GM18502 (cell line): ENCODE results near the gene ZNF605.
"Not testable (repeated sequence)": the region's sequence is repeated elsewhere in the genome, so short reads cannot be mapped to it uniquely, and the experiment has no call there.

ENCODE experiments used
- ATAC-seq: cut with Tn5 transposase; IDR thresholded peaks from one replicate; pipeline ENCODE4 v1.9.1; 2021; ENCODE audit warnings: mild to moderate bottlenecking; ENCODE audit not compliant: unreplicated experiment, poor library complexity

ZNF605 gene

DNA sequence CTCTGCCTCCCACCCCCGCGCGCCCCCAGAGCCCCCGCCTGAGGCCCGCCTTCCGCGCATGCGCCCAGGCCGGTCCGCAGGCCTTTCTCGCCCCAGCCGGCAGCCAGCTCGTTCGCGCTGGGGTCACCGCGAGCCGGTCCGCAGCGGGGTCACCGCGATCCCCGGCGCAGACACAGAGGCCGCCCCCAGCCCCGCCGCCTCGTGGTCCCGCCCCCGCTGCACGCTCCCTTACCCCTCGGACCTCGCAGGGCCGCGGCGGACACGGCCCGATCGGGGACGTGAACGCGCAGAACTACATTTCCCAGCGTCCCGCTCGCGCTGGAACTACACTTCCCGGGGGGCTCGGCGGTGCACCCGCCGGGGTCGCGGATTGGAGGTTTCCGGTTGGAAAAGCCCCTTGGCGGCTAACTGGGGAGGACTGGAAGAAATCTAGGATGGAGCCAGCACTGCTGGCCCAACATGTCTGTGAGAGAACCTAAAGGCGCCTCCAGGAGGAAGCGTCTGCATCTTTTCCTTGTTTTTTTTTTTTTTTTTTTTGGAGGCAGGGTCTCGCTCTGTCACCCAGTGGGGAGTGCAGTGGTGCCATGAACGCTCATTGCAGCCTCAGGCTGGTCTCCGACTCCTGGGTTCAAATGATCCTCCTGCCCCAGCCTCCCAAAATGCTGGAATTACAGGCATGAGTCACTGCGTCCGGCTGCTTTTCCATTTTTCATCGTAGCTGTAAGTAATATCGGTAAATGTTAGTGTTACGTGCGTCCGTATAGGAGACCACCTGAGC, at the start of gene ZNF605:
Gene ZNF605, minus strand, starts transcription at position 296 of the 778 bp plus-strand sequence. CDS start 10,671 bp downstream, outside the sequence.
- ATAC-seq: peak; percentile 97

DNA sequence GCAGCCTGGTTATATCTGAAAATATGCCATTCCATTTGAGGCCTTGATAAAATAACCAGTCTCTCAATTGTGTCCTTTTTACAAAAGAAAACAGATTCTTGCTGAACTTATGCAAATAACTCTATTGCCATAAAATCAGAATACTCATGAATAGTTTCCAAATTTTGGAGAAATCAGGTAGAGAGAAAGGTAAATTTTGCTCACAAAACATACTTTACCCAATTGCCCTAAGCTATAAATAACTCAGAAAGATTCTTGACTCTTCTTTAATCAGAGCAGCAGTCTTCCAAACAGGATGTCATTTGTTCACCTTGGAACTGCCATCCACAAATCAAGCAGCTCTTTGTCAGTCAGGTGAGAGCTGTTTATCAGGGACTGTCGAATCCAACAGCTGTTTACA, 42.6 kb upstream of the ZNF605 start:
- ATAC-seq: no peak

DNA sequence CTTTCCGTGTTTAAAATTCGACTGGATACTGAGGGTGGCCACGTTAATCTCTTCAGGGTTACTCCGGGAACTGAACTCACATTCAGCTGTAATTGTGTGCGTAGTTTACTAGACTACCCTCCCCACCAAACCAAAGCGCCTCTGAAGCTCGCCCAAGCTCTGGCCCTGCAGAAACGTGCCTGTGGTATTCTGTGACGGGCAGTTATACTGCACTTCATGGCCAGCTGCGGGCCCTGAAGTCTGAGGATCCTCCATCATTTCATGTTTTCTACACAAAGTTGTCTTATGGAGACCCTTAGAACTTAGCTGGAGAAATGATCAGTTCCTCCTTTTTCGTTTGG, 30.7 kb upstream of the ZNF605 start:
- no peak for ATAC-seq

DNA sequence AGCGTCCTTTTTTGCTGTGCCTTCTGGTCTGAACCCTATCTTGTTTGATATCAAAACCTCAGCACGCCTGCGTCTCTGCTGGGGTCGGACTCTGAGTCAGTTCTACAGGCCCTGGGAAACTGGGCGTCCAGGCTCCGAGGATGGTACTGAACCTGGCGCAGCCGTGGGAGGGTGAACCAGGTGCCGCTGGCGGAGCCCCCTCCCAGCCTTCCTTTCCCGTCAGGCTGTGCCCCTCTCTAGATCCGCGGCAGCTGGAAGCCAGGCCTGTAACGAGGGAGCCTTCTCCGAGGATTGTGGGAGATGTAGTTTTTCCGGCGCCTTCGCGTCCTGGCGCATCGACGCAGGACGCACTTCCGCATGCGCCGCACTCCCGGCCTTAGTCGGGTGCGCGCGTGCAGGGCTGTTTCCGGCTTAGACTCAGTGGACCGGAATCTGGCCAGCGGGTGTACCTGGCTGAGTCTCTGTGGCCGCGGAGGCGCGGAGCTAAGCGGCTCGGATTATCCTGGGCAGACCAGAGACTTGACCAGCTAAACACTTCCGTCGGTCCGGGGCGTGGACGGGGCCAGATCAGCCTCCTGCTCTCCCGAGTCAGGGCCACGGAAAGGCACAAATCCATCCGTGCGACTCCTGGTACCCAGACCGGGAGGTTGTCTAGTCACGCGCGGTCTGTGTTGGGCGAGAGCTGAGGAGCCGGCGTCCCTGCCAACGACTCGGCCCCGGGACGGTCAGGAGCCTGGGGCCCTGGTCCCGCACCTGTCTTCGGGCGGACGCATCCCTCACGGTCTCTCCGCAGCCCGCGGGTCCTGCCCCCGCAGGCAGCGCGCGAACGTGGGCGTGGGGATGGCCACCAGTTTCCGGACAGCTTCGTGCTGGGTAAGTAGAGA, 30.1 kb upstream of the ZNF605 start, which contains the start of gene ZNF26:
Gene ZNF26, plus strand, starts transcription at position 367 of the 884 bp plus-strand sequence. Its CDS starts 474 bp downstream, at position 841.
- peak; percentile 97 for ATAC-seq

DNA sequence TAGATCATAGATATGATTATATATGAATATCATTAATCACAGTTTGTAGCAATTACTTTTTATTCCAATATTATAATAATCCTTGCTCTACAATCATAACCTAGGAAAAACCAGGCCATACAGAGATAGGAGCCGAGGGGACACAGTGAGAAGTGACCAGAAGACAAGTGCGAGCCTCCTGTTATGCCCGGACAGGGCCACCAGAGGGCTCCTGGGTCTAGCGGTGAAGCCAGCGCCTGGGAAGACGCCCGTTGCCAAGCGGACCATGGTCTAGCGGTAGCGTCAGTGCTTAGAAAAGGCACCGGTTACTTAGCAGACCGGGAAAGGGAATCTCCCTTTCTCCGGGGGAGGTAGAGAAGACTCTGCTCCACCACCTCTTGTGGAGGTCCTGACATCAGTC, 20.8 kb upstream of the ZNF605 start:
- not testable (repeated sequence) for ATAC-seq

DNA sequence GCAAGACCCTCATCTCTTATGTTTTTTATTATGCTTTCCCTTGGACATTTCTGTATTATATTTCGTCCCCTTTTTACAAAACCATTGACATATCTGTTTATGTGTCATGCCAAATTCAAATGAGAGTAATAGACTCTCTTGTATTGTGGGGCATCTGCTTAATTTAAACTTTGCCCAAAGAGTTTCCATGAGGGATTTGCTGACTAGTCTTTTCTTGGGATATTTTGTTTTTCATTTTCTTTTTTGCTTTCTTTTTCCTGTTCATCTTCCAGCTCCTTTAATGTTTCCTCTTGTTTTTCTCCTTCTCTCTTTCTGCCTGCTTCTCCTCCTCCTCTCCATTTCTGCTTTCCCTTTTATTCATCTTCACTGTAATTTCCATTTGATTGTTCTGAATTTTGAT, 16.3 kb upstream of the ZNF605 start:
- ATAC-seq: no peak

DNA sequence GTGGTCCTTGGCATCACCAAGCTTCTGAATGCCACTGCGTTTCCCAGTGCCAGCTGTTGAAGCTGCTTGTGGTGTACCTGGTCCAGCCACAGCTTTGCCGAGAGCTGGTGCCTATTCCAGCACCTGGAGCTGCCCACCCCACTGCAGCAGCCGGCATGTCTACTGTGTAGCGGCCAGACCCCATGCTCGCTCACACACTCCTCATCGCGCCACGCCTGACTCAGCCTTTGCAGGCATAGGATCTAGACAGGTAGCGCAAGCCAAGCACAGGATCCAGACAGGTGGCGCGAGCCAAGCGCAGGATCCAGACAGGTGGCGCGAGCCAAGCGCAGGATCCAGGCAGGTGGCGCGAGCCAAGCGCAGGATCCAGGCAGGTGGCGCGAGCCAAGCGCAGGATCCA, 11.6 kb upstream of the ZNF605 start:
- ATAC-seq: no peak

DNA sequence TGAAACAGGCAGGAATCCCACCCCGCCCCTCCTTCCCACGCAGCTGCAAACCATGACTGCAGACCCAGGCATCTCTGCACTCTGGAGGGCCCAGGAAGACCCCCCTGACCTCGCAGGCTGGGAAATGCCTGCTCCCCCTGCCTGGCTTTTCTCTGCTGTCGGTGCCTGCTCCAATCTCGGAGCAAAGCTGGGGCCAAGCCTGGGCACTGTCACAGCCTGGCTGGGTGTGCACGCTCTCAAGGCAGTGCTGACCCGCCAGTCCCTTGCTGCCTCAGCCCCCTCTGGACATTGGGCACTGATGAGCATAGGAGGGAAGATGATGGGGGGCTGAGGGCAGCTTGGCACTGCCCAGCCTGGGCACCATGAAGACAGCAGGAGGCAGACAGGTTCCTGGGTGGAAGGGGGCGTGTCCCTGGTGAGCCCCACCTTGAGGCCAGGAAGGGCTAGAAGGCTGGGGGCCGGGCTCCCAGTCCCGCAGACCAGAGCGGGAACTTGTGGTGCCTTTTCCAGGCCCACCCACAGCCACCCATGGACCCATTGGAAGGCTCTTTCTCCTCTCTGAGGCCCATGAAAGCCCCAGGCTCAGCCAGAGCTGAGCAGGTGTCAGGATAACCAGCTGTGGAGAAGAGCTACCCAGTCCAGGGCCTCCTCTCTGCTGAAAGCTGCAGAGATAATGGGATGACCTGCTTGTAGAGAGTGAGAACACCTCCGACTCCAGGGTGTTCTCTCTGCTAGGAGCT, 10.7 kb upstream of the ZNF605 start:
- ATAC-seq: no peak

DNA sequence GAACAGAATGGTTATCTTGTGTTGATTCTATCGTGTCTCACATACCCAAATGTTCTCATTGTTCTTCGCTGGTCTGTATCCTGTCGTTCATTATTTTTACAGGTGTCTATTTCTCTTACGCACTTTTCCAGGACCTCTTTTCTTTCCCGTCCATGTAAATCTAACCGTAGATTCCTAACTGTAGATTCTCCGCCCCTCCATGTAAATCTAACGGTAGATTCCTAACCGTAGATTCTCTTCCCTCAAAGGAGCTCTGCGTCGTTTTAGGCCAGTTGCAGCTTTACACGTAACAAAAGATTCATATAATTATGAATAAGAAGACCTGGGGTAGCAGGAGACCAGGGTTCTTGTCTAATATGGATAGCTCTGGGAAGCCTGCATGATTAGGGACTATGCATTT, 9.7 kb upstream of the ZNF605 start:
- no peak for ATAC-seq

DNA sequence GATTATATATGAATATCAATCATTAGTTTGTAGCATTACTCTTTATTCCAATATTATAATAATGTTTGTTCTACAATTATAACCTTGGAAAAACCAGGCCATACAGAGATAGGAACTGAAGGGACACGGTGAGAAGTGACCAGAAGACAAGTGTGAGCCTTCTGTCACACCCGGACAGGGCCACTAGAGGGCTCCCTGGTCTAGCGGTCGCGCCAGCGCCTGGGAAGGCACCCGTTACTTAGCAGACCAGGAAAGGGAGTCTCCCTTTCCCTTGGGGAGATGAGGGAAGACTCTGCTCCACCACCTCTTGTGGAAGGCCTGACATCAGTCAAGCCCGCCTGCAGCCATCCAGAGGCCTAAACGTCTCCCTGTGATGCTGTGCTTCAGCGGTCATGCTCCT, 7.8 kb upstream of the ZNF605 start:
- not testable (repeated sequence) for ATAC-seq

DNA sequence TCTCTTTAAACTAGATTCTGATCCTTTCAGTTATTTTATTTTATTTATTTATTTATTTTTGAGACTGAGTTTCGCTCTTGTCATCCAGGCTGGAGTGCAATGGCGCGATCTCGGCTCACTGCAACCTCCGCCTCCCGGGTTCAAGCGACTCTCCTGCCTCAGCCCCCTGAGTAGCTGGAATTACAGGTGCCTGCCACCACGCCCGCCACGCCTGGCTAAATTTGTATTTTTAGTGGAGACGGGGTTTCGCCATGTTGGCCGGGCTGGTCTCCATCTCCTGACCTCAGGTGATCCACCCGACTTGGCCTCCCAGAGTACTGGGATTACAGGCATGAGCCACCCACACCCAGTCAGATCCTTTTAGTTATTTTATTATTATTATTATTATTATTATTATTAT, 5.7 kb upstream of the ZNF605 start:
- not testable (repeated sequence) for ATAC-seq

DNA sequence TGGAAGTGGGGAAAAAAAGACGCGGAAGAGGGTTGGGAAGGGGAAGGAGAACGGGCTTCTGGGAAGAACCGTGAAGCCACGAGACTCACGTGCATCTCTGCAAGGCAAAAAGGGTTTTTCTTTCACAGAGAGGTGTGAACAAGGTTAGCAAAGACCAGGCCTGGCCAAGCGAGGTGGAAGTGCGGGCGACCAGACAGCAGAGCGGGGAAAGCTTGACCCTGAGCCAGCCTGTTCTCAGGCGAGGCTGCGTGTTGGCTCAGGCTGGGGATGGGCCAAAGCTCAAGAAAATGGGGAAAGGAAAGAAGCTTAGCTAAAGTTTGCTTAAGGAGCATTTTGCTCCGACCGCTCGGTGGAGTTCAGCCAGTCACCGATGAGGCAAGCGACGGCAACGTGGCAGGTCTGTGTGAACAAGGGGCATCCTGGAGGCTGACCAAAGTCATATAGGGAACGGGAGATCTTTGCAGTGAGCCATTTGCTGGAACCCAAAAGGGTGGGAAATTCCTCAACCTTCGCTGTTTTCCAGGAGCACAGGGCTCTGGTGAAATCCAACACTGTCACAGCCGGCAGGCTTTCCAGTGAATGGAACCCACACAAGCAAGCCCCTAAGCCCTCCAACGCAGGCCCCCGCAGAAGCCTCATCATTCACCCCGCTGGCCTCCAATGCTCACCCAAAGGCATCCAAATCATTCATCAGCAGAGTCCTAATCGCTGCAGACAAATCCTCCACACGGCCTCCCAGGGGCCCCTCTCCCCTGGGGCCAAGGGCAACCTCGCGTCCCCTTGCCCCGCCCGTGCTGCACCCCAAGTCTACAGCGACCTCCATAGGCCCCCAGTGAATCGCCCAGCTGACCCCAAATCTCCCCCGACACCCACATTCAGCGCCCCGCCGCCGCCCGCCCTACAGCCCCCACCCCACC, 754 bp downstream of the ZNF605 start:
- ATAC-seq: peak; percentile 27

DNA sequence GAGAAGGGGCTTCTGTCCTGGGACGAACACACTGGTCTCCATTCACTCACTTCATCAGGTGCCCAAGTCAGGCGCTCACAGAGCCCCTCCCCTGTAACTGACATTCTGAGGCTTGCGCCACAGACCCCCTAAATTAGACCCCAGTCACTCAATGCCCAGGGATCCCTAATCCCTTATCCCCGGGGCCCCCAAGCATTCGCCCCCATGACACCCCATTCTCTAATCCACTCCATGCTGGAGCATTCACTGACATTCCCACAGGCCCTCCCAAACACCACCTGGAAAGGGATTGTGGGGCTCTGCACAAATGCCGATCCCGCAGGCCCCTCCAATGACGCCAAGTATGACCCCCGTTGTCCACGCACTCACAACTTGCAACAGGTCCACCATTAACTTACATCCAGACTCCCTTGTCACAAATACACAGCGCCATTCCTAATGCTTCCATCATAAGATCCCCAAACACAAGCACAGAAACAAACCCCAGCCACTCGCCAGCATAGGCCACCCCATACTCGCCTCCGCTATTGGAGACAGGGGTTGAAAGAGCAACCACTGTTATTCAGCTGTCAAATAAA, 1.5 kb downstream of the ZNF605 start:
- no peak for ATAC-seq

DNA sequence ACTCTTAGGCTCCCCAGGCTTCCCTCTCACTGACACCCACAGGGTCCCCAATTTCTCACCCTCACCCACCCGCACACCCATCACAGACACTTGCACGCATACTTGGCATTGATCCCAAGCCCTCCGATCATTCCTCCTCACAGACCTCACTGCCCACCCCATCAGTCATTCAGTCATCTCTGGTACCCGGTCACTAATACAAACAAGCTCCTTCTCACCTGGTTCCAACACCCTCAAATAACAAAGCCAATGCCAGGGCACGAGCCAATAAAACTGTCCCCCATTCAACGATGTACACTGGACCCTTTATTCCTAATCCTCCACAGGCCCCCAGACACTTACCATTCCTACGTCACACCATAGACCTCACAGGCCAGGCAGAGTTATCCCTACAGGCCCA, 2.3 kb downstream of the ZNF605 start:
- ATAC-seq: no peak

DNA sequence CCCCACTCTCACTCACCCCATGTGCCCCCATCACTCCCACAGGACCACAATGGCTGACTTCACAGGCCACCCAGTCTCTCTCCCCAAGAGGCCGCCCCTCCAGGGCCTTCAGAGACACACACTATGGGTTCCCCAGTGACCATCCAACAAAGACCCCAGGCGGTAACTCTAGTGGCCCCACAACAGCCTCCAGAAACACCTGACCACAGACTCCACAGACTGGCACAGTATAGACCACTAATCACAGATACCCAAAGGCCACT, 3.0 kb downstream of the ZNF605 start:
- no peak for ATAC-seq

DNA sequence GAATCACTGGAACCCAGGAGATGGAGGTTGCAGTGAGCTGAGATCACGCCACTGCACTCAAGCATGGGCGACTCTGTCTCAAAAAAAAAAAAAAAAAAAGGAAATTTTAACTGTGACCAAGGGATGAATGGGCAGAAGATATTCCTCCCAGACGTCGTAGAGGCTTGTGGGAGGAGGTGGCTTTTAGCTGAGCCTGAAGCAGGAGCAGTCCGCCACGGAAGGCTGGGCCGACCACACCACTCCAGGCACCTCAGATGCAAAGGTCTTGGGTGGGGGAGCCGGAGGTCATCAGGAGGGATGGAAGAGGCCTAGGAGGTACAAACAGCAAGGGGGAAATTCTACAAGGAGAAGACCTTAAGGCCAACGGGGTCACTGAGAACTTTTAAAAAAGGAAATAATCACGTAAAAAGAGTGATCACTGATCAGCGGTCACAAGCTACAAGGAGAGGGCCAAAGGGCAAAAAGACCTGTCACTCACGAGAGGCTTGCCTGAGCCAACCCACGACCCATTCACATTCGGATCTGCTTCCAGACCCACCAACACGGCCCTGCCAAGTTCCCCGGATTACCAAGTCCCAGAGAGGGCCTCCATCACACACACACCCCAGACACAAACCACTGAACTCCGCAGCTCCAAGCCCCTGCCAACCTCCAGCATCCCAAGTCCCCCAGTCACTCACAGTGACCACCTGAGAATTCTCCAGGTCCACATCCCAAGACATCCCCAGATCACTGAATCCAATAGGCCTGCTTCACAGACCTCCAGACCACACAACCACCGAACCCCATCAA, 3.5 kb downstream of the ZNF605 start:
- ATAC-seq: no peak

DNA sequence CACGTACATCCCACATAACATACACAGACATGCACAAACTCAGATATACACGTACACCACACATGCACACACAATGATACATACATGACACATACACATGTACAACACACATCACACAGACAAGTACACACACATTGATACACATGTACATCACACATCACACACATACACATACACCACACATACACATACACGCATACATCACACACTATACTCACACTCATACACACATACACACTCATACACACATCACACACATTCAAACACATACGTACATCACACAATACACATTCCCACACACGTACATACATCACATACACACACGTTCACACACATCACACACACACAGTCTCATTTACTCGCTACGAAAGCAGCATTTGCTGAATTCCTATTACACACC, 4.5 kb downstream of the ZNF605 start:
- ATAC-seq: no peak

DNA sequence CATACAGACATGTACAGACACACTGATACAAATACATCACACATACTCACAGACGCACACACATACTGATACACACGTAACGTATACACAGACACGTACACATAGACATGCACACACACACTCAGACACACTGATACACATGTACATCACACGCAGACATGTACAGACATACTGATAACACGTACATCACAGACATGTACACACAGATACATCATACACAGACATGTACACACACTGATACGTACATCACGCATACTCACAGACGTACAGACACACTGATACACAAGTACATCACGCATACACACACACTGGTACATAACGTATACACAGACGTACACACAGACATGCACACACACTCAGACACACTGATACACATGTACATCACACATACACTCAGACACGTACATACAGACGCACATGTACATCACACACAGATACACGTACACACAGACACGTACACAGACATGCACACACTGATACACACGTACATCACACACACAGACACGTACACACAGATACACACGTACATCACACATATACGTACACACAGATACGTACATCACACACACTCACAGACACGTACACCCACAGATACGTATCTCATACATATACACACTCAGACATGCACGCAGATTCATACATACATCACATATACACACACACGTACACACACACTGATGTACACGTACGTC, 5.1 kb downstream of the ZNF605 start:
- no peak for ATAC-seq
